ENCODE data around the gene METTL9. TPM values are rescaled to one million over a fixed set of nuclear protein-coding genes. Genes with fewer than 3 reads are reported as not detected.

Gene METTL9
- total and polyA plus RNA-seq, 4 donors: 9.3 to 57.3 (median 17.2) TPM

GRCh38 chr16:21644674-21645073 is 45.3 kb downstream of the METTL9 start:
- H3K4me3 ChIP-seq (ENCODE audit: low read depth in 1 of 3, low read length in 3 of 3): no peak overlapping the region
- 92% methylated on average over 4 of the region's 4 CpGs for WGBS
- no peaks in the 10 kb centered on the region for H3K27me3 ChIP-seq (ENCODE audit: control insufficient read depth in 4 of 4, insufficient read depth in 4 of 4, low read length in 3 of 4)
- no peak for TF ChIP-seq RXRA (IDR thresholded peaks at IDR 0.05)
- no peak for TF ChIP-seq JUND (IDR thresholded peaks at IDR 0.05)
- TF ChIP-seq SP1 (IDR thresholded peaks at IDR 0.05): no peak
- TF ChIP-seq RAD21 (IDR thresholded peaks at IDR 0.05): no peak
- TF ChIP-seq, protein P1, sequence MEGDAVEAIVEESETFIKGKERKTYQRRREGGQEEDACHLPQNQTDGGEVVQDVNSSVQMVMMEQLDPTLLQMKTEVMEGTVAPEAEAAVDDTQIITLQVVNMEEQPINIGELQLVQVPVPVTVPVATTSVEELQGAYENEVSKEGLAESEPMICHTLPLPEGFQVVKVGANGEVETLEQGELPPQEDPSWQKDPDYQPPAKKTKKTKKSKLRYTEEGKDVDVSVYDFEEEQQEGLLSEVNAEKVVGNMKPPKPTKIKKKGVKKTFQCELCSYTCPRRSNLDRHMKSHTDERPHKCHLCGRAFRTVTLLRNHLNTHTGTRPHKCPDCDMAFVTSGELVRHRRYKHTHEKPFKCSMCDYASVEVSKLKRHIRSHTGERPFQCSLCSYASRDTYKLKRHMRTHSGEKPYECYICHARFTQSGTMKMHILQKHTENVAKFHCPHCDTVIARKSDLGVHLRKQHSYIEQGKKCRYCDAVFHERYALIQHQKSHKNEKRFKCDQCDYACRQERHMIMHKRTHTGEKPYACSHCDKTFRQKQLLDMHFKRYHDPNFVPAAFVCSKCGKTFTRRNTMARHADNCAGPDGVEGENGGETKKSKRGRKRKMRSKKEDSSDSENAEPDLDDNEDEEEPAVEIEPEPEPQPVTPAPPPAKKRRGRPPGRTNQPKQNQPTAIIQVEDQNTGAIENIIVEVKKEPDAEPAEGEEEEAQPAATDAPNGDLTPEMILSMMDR (IDR thresholded peaks at IDR 0.05; ENCODE audit: low read depth, low read length, missing input control): no peak
- TF ChIP-seq, protein P2, sequence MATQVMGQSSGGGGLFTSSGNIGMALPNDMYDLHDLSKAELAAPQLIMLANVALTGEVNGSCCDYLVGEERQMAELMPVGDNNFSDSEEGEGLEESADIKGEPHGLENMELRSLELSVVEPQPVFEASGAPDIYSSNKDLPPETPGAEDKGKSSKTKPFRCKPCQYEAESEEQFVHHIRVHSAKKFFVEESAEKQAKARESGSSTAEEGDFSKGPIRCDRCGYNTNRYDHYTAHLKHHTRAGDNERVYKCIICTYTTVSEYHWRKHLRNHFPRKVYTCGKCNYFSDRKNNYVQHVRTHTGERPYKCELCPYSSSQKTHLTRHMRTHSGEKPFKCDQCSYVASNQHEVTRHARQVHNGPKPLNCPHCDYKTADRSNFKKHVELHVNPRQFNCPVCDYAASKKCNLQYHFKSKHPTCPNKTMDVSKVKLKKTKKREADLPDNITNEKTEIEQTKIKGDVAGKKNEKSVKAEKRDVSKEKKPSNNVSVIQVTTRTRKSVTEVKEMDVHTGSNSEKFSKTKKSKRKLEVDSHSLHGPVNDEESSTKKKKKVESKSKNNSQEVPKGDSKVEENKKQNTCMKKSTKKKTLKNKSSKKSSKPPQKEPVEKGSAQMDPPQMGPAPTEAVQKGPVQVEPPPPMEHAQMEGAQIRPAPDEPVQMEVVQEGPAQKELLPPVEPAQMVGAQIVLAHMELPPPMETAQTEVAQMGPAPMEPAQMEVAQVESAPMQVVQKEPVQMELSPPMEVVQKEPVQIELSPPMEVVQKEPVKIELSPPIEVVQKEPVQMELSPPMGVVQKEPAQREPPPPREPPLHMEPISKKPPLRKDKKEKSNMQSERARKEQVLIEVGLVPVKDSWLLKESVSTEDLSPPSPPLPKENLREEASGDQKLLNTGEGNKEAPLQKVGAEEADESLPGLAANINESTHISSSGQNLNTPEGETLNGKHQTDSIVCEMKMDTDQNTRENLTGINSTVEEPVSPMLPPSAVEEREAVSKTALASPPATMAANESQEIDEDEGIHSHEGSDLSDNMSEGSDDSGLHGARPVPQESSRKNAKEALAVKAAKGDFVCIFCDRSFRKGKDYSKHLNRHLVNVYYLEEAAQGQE (IDR thresholded peaks at IDR 0.05): no peak
- TF ChIP-seq HNF4G (IDR thresholded peaks at IDR 0.05): no peak
- TF ChIP-seq EGR1 (IDR thresholded peaks at IDR 0.05; ENCODE audit: low read depth in 2 of 2): no peak
- TF ChIP-seq GABPA (IDR thresholded peaks at IDR 0.05 in 1 of 2, conservative IDR thresholded peaks at IDR 0.05 in 1 of 2): no peak
- no peak for TF ChIP-seq TAF1 (conservative IDR thresholded peaks at IDR 0.05)
- TF ChIP-seq ATF3 (IDR thresholded peaks at IDR 0.05): no peak
- no peak for TF ChIP-seq MAX (IDR thresholded peaks at IDR 0.05)
- TF ChIP-seq HNF4A (conservative IDR thresholded peaks at IDR 0.05): no peak
- TF ChIP-seq FOXA2 (IDR thresholded peaks at IDR 0.05): no peak
- no peak for TF ChIP-seq YY1 (IDR thresholded peaks at IDR 0.05)
- TF ChIP-seq NR2F2 (IDR thresholded peaks at IDR 0.05): no peak
- no peak for TF ChIP-seq ZBTB33 (IDR thresholded peaks at IDR 0.05)
- H3K9ac ChIP-seq (ENCODE audit: low read depth in 1 of 2, low read length in 2 of 2): no peak overlapping the region
- DNase-seq (ENCODE audit: low spot score): no peak
- H3K9me3 ChIP-seq (ENCODE audit: control insufficient read depth in 4 of 4, low read length in 3 of 4): no peaks in the 10 kb centered on the region
- H3K36me3 ChIP-seq (ENCODE audit: control insufficient read depth in 4 of 4, insufficient read depth in 3 of 4, low read depth in 1 of 4, low read length in 3 of 4): peaks cover 0 to 8% (median under 1%) of the 10 kb centered on the region in 4 donors
- peak overlapping the region in 1 of 2 donors; percentile 61 for H3K27ac ChIP-seq (ENCODE audit: low read depth in 1 of 2, low read length in 2 of 2)
- H3K4me1 ChIP-seq (ENCODE audit: control insufficient read depth in 4 of 4, insufficient read depth in 4 of 4, low read length in 3 of 4): peaks cover 0 to 6% (median 2%) of the 10 kb centered on the region in 4 donors
